Gastroesophageal sphincter (tissue), 3 donors: ENCODE data around the gene IMMP2L.

Experiments used
- EP300 ChIP-seq: sonication (generic); formaldehyde crosslinking; IDR thresholded peaks from one replicate; pipeline ENCODE4 v1.6.1; 2017; ENCODE audit warnings: antibody characterized with exemption, mild to moderate bottlenecking
- POLR2AphosphoS5 ChIP-seq: sonication (generic); formaldehyde crosslinking; IDR thresholded peaks from one replicate; pipeline ENCODE4 v1.6.1; 2017; ENCODE audit warnings: antibody characterized with exemption
- TF ChIP-seq, protein P1 (sequence below), 4 experiments: fragments of 200-600 bp in 2 of 4; fragments of 450-650 bp in 2 of 4; sonication (generic) in 1 of 4; IDR thresholded peaks; one replicate each; pipeline ENCODE4 v1.5.1; 2017 to 2019; ENCODE audit warnings: antibody characterized with exemption in 4 of 4, mild to moderate bottlenecking in 2 of 4, moderate library complexity in 2 of 4

DNA sequence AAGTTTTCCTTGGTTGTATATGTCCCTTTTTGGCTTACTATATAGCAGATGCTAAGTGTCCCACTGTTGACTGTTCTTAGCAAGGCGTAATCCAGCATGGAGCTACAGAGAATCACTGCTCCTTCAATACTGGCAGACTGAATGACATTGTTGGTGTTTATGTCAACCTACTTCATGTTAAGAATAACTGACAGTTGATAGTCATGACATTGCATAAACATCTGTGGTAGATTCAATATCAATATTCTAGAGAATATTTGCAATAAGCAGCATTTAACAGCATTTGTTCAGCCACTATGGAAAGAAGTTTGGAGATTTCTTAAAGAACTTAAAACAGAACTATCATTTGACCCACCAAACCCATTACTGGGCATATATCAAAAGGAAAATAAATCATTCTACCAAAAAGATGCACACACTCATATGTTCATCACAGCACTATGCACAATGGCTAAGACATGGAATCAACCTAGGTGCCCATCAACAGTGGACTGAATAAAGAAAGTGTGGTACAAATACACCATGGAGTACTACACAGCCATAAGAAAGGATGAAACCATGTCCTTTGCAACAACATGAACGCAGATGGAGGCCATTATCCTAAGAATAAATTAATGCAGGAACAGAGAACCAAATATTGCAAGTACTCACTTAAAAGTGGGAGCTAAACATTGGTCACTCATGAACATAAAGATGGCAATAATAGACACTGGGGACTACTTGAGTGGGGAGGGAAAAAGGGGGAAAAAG lies 88.7 kb downstream of the IMMP2L start:
- TF ChIP-seq, protein P1, sequence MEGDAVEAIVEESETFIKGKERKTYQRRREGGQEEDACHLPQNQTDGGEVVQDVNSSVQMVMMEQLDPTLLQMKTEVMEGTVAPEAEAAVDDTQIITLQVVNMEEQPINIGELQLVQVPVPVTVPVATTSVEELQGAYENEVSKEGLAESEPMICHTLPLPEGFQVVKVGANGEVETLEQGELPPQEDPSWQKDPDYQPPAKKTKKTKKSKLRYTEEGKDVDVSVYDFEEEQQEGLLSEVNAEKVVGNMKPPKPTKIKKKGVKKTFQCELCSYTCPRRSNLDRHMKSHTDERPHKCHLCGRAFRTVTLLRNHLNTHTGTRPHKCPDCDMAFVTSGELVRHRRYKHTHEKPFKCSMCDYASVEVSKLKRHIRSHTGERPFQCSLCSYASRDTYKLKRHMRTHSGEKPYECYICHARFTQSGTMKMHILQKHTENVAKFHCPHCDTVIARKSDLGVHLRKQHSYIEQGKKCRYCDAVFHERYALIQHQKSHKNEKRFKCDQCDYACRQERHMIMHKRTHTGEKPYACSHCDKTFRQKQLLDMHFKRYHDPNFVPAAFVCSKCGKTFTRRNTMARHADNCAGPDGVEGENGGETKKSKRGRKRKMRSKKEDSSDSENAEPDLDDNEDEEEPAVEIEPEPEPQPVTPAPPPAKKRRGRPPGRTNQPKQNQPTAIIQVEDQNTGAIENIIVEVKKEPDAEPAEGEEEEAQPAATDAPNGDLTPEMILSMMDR (IDR thresholded peaks at IDR 0.05): no peak
- no peak for TF ChIP-seq EP300
- TF ChIP-seq POLR2AphosphoS5: no peak
